Body of pancreas (tissue), 4 donors: ENCODE measurements around the gene IGSF3. TPM values are rescaled to one million over a fixed set of nuclear protein-coding genes. Genes with fewer than 3 reads are reported as not detected.
A peak's percentile ranks its signal among the peaks of the same experiment; 100 is the strongest.

Source experiments
- ATAC-seq: fragments of 150-250 bp; one replicate; pipeline ENCODE4 v1.9.1; 2016
- DNase-seq, 4 donors: peaks; one replicate each; pipeline ENCODE4 v3.0.0-alpha.2; 2019
- H3K27ac ChIP-seq, 4 donors: fragments of 200-600 bp; sonication (generic); 1 replicate in 3 of 4; 2 replicates in 1 of 4; pipeline versions ENCODE4 v1.5.1 to v1.6.1; 2016 to 2019; ENCODE audit warnings: mild to moderate bottlenecking in 1 of 4, mixed read lengths in 1 of 4, moderate library complexity in 1 of 4
- H3K27me3 ChIP-seq, 2 donors: fragments of 200-600 bp; sonication (generic); one replicate each; pipeline ENCODE4 v1.6.0; 2016; ENCODE audit warnings: mild to moderate bottlenecking in 1 of 2
- H3K36me3 ChIP-seq, 2 donors: fragments of 200-600 bp; sonication (generic); replicated peaks in 1 of 2; 2 replicates each; pipeline ENCODE4 v1.5.1; 2016; ENCODE audit warnings: low read depth in 2 of 2; ENCODE audit not compliant: insufficient read depth in 1 of 2
- H3K4me1 ChIP-seq: fragments of 200-600 bp; sonication (generic); one replicate; pipeline ENCODE4 v1.6.0; 2016
- H3K4me3 ChIP-seq, 2 donors: fragments of 200-600 bp; sonication (generic); 1 replicate in 1 of 2; 2 replicates in 1 of 2; pipeline ENCODE4 v1.5.1; 2016 to 2019
- H3K9me3 ChIP-seq, 3 donors: fragments of 200-600 bp; sonication (generic); 1 replicate in 2 of 3; 2 replicates in 1 of 3; pipeline ENCODE4 v1.5.1; 2016
- POLR2A ChIP-seq, 3 donors: fragments of 450-650 bp; IDR thresholded peaks; one replicate each; pipeline ENCODE4 v1.6.1; 2016; ENCODE audit warnings: antibody characterized with exemption in 3 of 3, mild to moderate bottlenecking in 2 of 3
- WGBS, 2 donors: methylation state at CpG; one replicate each; pipeline ENCODE4 v1.1.5; 2017; 5-methylcytosine and 5-hydroxymethylcytosine counted together
- intact Hi-C: fragments of 100-400 bp; cut with DNase I; formaldehyde crosslinking; loops from one replicate; pipeline ENCODE4 v1.15.1; 2023
- total RNA-seq, 2 donors: library from RNA; depleted of rRNA; stranded (reverse); fragments of >200 nt; gene quantifications; one replicate each; pipeline ENCODE4 v1.1.0, GENCODE V29; 2016
- TF ChIP-seq, protein P1 (sequence below), 7 experiments: fragments of 450-650 bp in 4 of 7; fragments of 200-600 bp in 3 of 7; sonication (generic) in 3 of 7; IDR thresholded peaks; one replicate each; pipeline ENCODE4 v1.5.1; 2016 to 2019; ENCODE audit warnings: antibody characterized with exemption in 7 of 7

The IGSF3 gene
- total RNA-seq = 1 to 10 TPM; 4.6 to 5.2 TPM

DNA sequence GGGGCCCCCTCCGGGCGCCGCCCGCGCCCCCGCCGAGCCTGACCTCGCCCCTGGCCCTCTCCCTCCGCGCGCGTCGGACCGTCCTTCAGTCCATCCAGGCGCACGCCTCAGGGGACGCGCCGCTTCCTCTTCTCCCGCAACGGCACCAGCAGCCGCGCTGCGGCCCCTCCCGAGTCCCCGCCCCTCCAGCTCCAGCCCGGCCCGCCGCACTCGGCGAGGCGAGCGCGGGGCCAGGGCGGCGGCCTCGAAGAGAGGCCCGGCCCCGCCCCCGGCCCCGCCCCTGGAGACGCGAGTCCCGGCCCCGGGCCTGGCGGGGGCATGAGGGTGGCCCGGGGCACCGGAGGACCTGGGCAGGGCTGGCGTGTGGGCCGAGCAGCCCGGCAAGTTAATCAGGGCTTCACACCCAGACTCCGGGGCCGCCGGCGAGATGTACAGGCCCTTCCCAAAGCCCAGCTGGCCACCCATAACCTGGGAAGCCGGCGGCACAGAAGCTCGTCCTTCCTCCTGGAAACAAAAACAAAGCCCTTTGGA, at the start of gene IGSF3:
Gene IGSF3 (minus strand): TSS at position 159 of the 531 bp plus-strand sequence. CDS start 1,407 bp downstream, outside the sequence.
- no peaks in the 10 kb centered on the region for H3K36me3 ChIP-seq
- no peaks in the 10 kb centered on the region for H3K27me3 ChIP-seq
- peak within 1 kb of the TSS in 3 of 4 donors; percentile 37 to 58 (median 43) for H3K27ac ChIP-seq
- WGBS, 2 donors = 3 to 9% methylated on average over 7 to 35 of the region's 58 CpGs
- H3K4me1 ChIP-seq = peaks cover 13% of the 10 kb centered on the region
- DNase-seq = peak; percentile 58 to 76 (median 67)
- no peaks in the 10 kb centered on the region for H3K9me3 ChIP-seq
- TF ChIP-seq POLR2A (IDR thresholded peaks at IDR 0.05) = peak in 1 of 3 donors; percentile 23
- TF ChIP-seq, protein P1, sequence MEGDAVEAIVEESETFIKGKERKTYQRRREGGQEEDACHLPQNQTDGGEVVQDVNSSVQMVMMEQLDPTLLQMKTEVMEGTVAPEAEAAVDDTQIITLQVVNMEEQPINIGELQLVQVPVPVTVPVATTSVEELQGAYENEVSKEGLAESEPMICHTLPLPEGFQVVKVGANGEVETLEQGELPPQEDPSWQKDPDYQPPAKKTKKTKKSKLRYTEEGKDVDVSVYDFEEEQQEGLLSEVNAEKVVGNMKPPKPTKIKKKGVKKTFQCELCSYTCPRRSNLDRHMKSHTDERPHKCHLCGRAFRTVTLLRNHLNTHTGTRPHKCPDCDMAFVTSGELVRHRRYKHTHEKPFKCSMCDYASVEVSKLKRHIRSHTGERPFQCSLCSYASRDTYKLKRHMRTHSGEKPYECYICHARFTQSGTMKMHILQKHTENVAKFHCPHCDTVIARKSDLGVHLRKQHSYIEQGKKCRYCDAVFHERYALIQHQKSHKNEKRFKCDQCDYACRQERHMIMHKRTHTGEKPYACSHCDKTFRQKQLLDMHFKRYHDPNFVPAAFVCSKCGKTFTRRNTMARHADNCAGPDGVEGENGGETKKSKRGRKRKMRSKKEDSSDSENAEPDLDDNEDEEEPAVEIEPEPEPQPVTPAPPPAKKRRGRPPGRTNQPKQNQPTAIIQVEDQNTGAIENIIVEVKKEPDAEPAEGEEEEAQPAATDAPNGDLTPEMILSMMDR (IDR thresholded peaks at IDR 0.05) = no peak
- H3K4me3 ChIP-seq = peak within 1 kb of the TSS in 1 of 2 donors; percentile 62
- intact Hi-C loops = no loop called here
- ATAC-seq = peak; percentile 84

DNA sequence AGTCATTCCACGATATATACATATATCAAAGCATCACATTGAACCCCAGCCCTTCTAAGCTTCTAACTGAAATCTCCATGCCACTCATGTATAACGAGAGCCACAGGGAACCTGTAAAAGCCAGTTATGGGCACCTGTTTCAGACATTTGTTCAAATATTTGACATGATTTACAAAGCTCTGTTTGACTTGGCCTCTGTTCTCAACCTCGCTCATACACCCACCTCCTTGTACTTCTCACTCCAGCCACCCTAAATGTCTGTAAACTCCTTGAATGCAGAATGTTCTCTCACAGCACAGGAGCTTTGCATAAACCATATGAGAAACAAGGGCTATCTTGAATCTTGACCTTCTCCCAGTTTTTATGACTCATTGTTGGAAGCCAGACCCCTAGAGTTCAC, 49.8 kb upstream of the IGSF3 start:
- TF ChIP-seq POLR2A (IDR thresholded peaks at IDR 0.05) = no peak
- TF ChIP-seq, protein P1 (IDR thresholded peaks at IDR 0.05) = no peak
- ATAC-seq = no peak
- no peaks in the 10 kb centered on the region for H3K9me3 ChIP-seq
- no peaks in the 10 kb centered on the region for H3K4me1 ChIP-seq
- WGBS, 2 donors = 44 to 50% methylated on average over 3 of the region's 3 CpGs
- intact Hi-C loops = no loop called here
- DNase-seq = no peak
- H3K27me3 ChIP-seq = no peaks in the 10 kb centered on the region
- no peak overlapping the region for H3K4me3 ChIP-seq
- no peaks in the 10 kb centered on the region for H3K36me3 ChIP-seq
- H3K27ac ChIP-seq = no peak overlapping the region

DNA sequence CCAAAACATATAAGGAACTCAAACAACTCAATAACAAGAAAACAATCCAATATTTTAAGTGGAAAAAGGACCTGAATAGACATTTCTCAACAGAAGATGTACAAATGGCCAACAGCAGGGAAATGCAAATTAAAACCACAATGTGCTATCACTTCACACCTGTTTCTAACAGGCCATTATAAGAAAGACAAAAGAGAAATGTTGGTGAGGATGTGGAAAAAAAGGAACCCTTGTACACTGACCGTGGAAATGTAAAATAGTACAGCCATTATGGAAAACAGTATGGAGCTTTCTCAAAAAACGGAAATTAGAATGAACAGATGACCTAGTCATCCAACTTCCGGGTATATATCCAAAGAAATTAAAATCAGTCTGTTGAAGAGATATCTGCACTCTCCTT, 48.9 kb upstream of the IGSF3 start:
- H3K9me3 ChIP-seq = no peaks in the 10 kb centered on the region
- H3K27me3 ChIP-seq = no peaks in the 10 kb centered on the region
- intact Hi-C loops = no loop called here
- TF ChIP-seq, protein P1 (IDR thresholded peaks at IDR 0.05) = no peak
- no peak for TF ChIP-seq POLR2A (IDR thresholded peaks at IDR 0.05)
- H3K4me1 ChIP-seq = no peaks in the 10 kb centered on the region
- 79 to 80% methylated on average over 3 of the region's 3 CpGs for WGBS, 2 donors
- no peak overlapping the region for H3K4me3 ChIP-seq
- DNase-seq = no peak
- no peak for ATAC-seq
- no peak overlapping the region for H3K27ac ChIP-seq
- H3K36me3 ChIP-seq = no peaks in the 10 kb centered on the region

DNA sequence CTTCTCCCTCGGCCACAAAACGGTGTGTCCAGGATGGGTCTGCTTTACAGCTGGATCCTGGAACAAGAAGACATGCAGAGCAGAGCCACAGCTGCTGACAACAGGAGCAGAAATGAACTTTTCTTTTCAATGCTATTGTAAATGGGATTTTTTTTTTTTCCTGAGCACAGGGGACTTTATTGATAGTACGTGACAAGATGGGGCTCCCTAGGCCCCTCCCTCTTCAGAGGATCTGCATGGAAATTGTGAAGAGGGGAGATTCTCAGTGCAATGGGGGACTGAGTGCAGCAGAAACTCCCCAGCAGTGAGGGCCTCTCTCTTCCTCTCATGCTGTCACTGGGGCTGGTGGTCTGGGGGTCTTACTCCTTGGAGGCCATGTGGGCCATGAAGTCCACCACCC, 45.9 kb upstream of the IGSF3 start:
- Histone ChIP-seq H3K4me3 (no peak overlapping the region), H3K9me3 (no peaks in the 10 kb centered on the region), H3K4me1 (no peaks in the 10 kb centered on the region), H3K36me3 (no peaks in the 10 kb centered on the region), H3K27me3 (no peaks in the 10 kb centered on the region), H3K27ac (no peak overlapping the region)
- intact Hi-C loops = no loop called here
- TF ChIP-seq POLR2A (IDR thresholded peaks at IDR 0.05) = no peak
- TF ChIP-seq, protein P1 (IDR thresholded peaks at IDR 0.05) = no peak
- DNase-seq (no peak), ATAC-seq (no peak)
- WGBS, 2 donors = 89 to 97% methylated on average over 3 of the region's 3 CpGs

DNA sequence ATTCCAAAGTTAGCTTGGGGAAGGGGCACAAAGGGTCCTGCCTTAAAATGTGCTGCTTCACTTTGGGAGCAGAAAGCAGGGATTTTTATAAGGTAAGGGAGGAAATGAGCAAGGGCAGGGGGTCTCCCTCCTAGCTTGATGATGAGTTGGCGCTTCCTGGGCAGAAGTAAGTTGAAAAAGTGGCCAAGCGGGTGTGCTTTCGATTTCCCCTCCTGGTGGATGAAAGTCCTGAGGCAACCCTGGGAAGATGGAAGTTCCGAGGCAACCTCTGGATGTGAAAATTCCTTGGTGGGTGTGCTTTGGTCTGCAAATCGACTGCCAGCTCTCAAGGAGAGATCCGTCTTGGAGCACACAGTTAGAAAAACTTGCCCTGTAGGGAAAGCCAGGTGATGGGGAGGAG, 45.0 kb upstream of the IGSF3 start:
- H3K27ac ChIP-seq = no peak overlapping the region
- no peaks in the 10 kb centered on the region for H3K4me1 ChIP-seq
- no peaks in the 10 kb centered on the region for H3K27me3 ChIP-seq
- TF ChIP-seq, protein P1 (IDR thresholded peaks at IDR 0.05) = no peak
- TF ChIP-seq POLR2A (IDR thresholded peaks at IDR 0.05) = no peak
- H3K36me3 ChIP-seq = no peaks in the 10 kb centered on the region
- intact Hi-C loops = no loop called here
- DNase-seq (no peak), ATAC-seq (no peak)
- 69 to 78% methylated on average over 6 of the region's 6 CpGs for WGBS, 2 donors
- no peaks in the 10 kb centered on the region for H3K9me3 ChIP-seq
- no peak overlapping the region for H3K4me3 ChIP-seq
